ENCODE results near the gene SUOX.
"Not testable (repeated sequence)": the region's sequence is repeated elsewhere in the genome, so short reads cannot be mapped to it uniquely, and the experiment has no call there.

SUOX gene

GRCh38 chr12:55996715-55997534 lies at the start of gene SUOX:
Gene SUOX, plus strand, starts transcription at chr12:55997276. Its CDS starts 4,946 bp downstream, at chr12:56002222.
- in situ Hi-C loops (cut with MboI; ENCODE audit: low sequenced_read_pairs): no loop called here

GRCh38 chr12:55955344-55955743 lies 41.7 kb upstream of the SUOX start:
- in situ Hi-C loops (cut with MboI; ENCODE audit: low sequenced_read_pairs): no loop called here

DNA sequence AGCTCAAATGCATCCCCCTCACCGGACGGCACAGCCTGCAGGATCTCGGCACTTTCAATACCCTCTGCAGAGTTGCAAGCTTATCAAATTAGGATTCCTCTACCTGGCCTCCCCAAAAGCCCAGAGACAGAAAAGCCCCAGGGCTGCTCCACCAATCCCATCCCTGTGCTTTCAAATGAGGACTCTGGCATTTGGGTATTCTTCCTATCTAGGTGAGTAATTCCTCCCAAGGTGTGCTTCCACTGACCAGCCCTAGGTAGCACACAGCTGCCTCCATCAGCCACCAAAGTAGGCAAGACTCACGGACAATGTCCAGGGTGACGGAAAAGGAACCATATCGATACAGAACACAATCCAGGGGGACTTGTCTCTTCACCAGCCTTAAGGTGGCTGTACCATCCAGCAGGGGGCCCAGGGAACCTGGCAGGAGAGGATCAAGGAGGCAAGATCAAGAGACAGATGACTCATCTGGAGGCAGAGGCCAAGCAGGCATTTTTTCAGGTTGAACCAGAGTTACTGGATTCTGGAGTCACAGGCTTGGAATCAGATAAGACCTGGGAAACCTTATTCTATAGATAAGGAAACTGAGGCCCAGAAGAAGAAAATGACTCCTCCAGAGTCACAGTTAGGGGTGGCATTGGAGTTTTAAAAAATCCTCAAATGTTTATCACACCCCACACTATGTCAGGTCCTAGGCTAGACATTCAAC lies 41.1 kb upstream of the SUOX start:
- in situ Hi-C loops (cut with MboI; ENCODE audit: low sequenced_read_pairs): no loop called here

- in situ Hi-C loops (cut with MboI; ENCODE audit: low sequenced_read_pairs): no loop called here
These were observed 39.8 kb upstream of the SUOX start for GRCh38 chr12:55957106-55957859.

DNA sequence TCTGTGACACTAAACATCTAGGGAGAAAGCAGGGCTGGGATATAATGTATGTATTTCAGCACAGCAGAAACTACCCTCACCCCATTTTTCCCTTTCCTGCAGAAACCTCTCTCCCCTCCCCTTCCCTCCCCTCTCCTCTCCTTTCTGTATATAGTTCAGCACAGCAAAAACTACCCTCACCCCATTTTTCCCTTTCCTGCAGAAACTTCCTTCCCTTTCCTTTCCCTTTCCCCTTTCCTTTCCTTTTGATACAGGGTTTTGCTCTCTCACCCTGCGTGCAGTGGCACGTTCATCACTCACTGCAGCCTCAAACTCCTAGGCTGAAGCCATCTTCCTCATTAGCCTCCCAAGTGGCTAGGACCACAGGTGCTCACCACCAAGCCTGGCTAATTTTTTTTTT lies 33.3 kb upstream of the SUOX start:
- in situ Hi-C loops (cut with MboI; ENCODE audit: low sequenced_read_pairs): no loop called here

- in situ Hi-C loops (cut with MboI; ENCODE audit: low sequenced_read_pairs): no loop called here
These were observed 31.8 kb upstream of the SUOX start for GRCh38 chr12:55965240-55965639.

- in situ Hi-C loops (cut with MboI; ENCODE audit: low sequenced_read_pairs): no loop called here
These were observed 31.1 kb upstream of the SUOX start, which contains the start of gene PMEL for GRCh38 chr12:55965941-55966407. Gene PMEL, minus strand, starts transcription at chr12:55966042. Its CDS starts 31 bp downstream, at chr12:55966011.

- in situ Hi-C loops (cut with MboI; ENCODE audit: low sequenced_read_pairs): no loop called here
These were observed 30.4 kb upstream of the SUOX start, which contains the start of gene CDK2 for GRCh38 chr12:55966408-55967281. Gene CDK2, plus strand, starts transcription at chr12:55966830. Its CDS starts 179 bp downstream, at chr12:55967009.

DNA sequence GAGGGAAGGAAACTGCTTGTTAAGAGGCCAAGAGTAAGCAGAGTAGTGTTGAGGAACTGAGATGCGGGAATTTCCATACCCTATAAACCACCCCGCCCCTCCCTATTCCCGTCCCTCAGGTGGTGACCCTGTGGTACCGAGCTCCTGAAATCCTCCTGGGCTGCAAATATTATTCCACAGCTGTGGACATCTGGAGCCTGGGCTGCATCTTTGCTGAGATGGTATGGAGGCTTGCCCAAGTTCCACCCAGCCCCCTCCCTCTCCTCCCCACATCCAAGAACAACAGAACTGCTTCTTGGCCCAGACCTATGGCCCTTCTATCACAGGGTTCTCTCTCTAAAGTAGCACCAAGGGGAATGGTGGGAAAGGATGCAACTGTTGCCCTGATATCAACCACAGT lies 27.7 kb upstream of the SUOX start:
- in situ Hi-C loops (cut with MboI; ENCODE audit: low sequenced_read_pairs): no loop called here

DNA sequence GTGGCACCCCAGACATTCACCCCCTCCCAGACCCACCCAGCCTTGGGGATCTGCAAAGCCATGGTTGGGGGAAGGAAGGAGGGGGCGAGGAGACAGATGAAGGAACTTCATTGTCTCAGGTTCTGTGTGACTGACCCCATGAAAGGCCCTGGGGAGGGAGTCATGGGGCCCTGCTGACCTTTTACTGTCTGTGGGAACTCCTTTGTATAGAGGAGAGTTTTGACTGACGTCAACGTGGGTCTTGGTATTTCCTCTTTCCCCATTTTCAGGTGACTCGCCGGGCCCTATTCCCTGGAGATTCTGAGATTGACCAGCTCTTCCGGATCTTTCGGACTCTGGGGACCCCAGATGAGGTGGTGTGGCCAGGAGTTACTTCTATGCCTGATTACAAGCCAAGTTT lies 26.3 kb upstream of the SUOX start:
- in situ Hi-C loops (cut with MboI; ENCODE audit: low sequenced_read_pairs): no loop called here

DNA sequence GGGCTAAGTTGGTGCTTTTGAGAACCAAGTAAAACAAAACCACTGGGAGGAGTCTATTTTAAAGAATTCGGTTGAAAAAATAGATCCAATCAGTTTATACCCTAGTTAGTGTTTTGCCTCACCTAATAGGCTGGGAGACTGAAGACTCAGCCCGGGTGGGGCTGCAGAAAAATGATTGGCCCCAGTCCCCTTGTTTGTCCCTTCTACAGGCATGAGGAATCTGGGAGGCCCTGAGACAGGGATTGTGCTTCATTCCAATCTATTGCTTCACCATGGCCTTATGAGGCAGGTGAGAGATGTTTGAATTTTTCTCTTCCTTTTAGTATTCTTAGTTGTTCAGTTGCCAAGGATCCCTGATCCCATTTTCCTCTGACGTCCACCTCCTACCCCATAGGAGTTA lies 25.0 kb upstream of the SUOX start:
- in situ Hi-C loops (cut with MboI; ENCODE audit: low sequenced_read_pairs): no loop called here

- in situ Hi-C loops (cut with MboI; ENCODE audit: low sequenced_read_pairs): no loop called here
These were observed 24.6 kb upstream of the SUOX start for GRCh38 chr12:55972456-55972855.

GRCh38 chr12:55972911-55973598 lies 24.0 kb upstream of the SUOX start:
- in situ Hi-C loops (cut with MboI; ENCODE audit: low sequenced_read_pairs): no loop called here

GRCh38 chr12:55973599-55974307 lies 23.3 kb upstream of the SUOX start, which contains the start of gene RAB5B:
Gene RAB5B, plus strand, starts transcription at chr12:55974078. Its CDS starts 12,883 bp downstream, at chr12:55986961.
- in situ Hi-C loops (cut with MboI; ENCODE audit: low sequenced_read_pairs): no loop called here

DNA sequence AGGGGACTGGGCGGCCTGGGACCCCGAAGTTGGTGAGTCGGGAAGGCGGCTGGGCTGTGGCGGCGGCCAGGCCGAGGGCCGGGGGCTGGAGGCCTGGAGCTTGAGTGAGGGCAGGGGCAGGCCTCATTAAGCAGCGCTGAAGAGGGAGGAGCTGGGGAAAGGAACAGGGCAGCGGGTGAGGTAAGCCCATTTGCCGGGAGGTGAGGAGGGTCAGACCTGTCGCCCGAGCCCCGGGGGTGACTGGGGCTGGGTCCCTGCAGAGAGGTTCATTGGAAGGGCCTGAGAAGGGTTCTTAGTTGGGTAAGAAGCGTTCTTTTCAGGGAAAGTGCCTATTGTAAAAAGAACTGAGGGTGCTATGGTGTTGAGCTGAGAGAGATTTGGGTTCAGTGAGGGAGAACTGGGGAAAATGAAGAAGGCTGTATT lies 22.8 kb upstream of the SUOX start:
- in situ Hi-C loops (cut with MboI; ENCODE audit: low sequenced_read_pairs): no loop called here

GRCh38 chr12:55978393-55978792 lies 18.7 kb upstream of the SUOX start:
- in situ Hi-C loops (cut with MboI; ENCODE audit: low sequenced_read_pairs): no loop called here

- in situ Hi-C loops (cut with MboI; ENCODE audit: low sequenced_read_pairs): no loop called here
These were observed 18.0 kb upstream of the SUOX start for GRCh38 chr12:55979069-55979468.

DNA sequence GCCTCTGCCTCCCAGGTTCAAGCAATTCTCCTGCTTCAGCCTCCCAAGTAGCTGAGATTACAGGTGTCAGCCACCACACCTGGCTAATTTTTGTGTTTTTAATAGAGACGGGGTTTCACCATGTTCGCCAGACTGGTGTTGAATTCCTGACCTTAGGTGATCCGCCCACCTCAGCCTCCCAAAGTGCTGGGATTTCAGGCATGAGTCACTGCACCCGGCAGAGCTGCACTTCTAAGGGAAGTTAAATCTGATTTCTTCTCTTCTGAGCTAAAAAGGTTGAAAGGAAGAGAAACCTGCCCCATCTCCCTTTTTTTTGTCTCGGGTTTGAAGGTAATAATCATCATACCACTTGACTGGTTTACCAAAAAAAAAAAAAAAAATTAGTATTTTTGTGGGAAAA lies 15.2 kb upstream of the SUOX start:
- in situ Hi-C loops (cut with MboI; ENCODE audit: low sequenced_read_pairs): not testable (repeated sequence)
